GM19193 (cell line): ENCODE results near the gene AIM2.

ENCODE experiments used
- POLR2A ChIP-seq: IDR thresholded peaks from 4 replicates; pipeline ENCODE4 v1.6.1; 2011; ENCODE audit not compliant: insufficient read depth, insufficient read length; ENCODE audit errors: extremely low read depth

The AIM2 gene

GRCh38 chr1:159076438-159077119 lies at the start of gene AIM2:
AIM2 (minus strand) TSS chr1:159076766; CDS start chr1:159073499, 3,267 bp downstream.
- TF ChIP-seq POLR2A: peak; percentile 69

- no peak for TF ChIP-seq POLR2A
Observed at GRCh38 chr1:159123587-159123986, 47.0 kb upstream of the AIM2 start.

- TF ChIP-seq POLR2A: no peak
Observed at GRCh38 chr1:159122005-159122621, 45.5 kb upstream of the AIM2 start.

GRCh38 chr1:159121526-159121925 lies 45.0 kb upstream of the AIM2 start:
- TF ChIP-seq POLR2A: no peak

- TF ChIP-seq POLR2A: no peak
Observed at GRCh38 chr1:159120317-159120716, 43.8 kb upstream of the AIM2 start.

- TF ChIP-seq POLR2A: no peak
Observed at GRCh38 chr1:159113596-159114433, 37.2 kb upstream of the AIM2 start.

GRCh38 chr1:159100589-159100988 lies 24.0 kb upstream of the AIM2 start:
- no peak for TF ChIP-seq POLR2A

- TF ChIP-seq POLR2A: no peak
Observed at GRCh38 chr1:159098596-159098995, 22.0 kb upstream of the AIM2 start.

- no peak for TF ChIP-seq POLR2A
Observed at GRCh38 chr1:159092036-159092760, 15.6 kb upstream of the AIM2 start.

GRCh38 chr1:159091607-159092031 lies 15.1 kb upstream of the AIM2 start:
- no peak for TF ChIP-seq POLR2A

GRCh38 chr1:159091180-159091560 lies 14.6 kb upstream of the AIM2 start:
- TF ChIP-seq POLR2A: no peak

GRCh38 chr1:159090286-159091179 lies 14.0 kb upstream of the AIM2 start:
- TF ChIP-seq POLR2A: no peak

- TF ChIP-seq POLR2A: no peak
Observed at GRCh38 chr1:159089184-159089791, 12.7 kb upstream of the AIM2 start.

GRCh38 chr1:159088546-159089183 lies 12.1 kb upstream of the AIM2 start:
- no peak for TF ChIP-seq POLR2A

GRCh38 chr1:159088050-159088449 lies 11.5 kb upstream of the AIM2 start:
- no peak for TF ChIP-seq POLR2A
